OCI-LY3 (cell line): ENCODE data around the gene TMEM164.

Source experiments
- CTCF ChIP-seq: fragments of 200-600, 300-600 bp; sonication (generic); IDR thresholded peaks from 2 replicates; pipeline ENCODE4 v1.5.1; 2014; ENCODE audit warnings: antibody characterized with exemption, low read length, low read depth
- EZH2phosphoT487 ChIP-seq: fragments of 200-600 bp; shearing (Covaris generic); IDR thresholded peaks from 2 replicates; pipeline ENCODE4 v1.6.1; 2018; ENCODE audit warnings: antibody characterized with exemption, mixed run types, low read depth

- TF ChIP-seq CTCF (no peak), EZH2phosphoT487 (no peak)
Measured at GRCh38 chrX:110059410-110059809, 56.5 kb downstream of the TMEM164 start.
